ENCODE data around the gene SPATA6L.

DNA sequence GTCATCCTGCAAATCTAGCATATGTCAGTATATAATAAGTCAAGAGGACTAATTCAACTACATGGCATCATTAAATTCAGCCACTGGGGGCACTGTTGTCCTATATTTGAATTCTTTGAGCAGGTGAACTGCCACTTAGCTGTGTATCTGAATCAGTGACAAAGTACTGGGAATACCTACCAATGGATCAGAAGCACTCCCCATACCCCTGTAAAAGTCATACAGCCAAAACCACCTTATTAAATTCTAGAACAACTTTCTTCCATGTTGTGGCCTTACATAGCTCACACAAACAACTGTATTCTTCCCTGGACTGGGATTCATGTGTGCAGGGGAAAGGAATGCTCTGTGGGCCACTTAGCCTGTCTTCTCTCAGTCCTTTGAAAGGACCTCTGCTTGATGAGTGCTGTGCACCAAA lies 61.6 kb downstream of the SPATA6L start:
- TF ChIP-seq, protein P1, sequence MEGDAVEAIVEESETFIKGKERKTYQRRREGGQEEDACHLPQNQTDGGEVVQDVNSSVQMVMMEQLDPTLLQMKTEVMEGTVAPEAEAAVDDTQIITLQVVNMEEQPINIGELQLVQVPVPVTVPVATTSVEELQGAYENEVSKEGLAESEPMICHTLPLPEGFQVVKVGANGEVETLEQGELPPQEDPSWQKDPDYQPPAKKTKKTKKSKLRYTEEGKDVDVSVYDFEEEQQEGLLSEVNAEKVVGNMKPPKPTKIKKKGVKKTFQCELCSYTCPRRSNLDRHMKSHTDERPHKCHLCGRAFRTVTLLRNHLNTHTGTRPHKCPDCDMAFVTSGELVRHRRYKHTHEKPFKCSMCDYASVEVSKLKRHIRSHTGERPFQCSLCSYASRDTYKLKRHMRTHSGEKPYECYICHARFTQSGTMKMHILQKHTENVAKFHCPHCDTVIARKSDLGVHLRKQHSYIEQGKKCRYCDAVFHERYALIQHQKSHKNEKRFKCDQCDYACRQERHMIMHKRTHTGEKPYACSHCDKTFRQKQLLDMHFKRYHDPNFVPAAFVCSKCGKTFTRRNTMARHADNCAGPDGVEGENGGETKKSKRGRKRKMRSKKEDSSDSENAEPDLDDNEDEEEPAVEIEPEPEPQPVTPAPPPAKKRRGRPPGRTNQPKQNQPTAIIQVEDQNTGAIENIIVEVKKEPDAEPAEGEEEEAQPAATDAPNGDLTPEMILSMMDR (IDR thresholded peaks at IDR 0.05) = no peak
- TF ChIP-seq POLR2A (IDR thresholded peaks at IDR 0.05) = no peak

Data from lower leg skin (tissue), 3 donors.